Loucy (cell line): ENCODE data around the gene CABLES1.

Experiments
- H2AFZ ChIP-seq: fragments of 200-600 bp; sonication (generic); 2 replicates; pipeline ENCODE4 v1.6.0; 2016; ENCODE audit warnings: antibody characterized with exemption, mild to moderate bottlenecking, low read length, moderate library complexity
- H3F3A ChIP-seq: fragments of 200-600 bp; 2 replicates; pipeline ENCODE4 v1.6.0; 2016; ENCODE audit warnings: antibody characterized with exemption, low read depth, mild to moderate bottlenecking
- H3K27me3 ChIP-seq: fragments of 200-600 bp; sonication (generic); 2 replicates; pipeline ENCODE4 v1.6.1; 2014; ENCODE audit warnings: low read length, mild to moderate bottlenecking; ENCODE audit not compliant: insufficient read depth, poor library complexity, severe bottlenecking
- H3K36me3 ChIP-seq: fragments of 200-600 bp; sonication (generic); 2 replicates; pipeline ENCODE4 v1.6.1; 2016; ENCODE audit warnings: low read length; ENCODE audit not compliant: insufficient read depth
- H3K4me1 ChIP-seq: fragments of 200-600 bp; sonication (generic); 2 replicates; pipeline ENCODE4 v1.5.1; 2014; ENCODE audit warnings: low read length, mild to moderate bottlenecking; ENCODE audit not compliant: insufficient read depth, poor library complexity, severe bottlenecking
- H3K4me2 ChIP-seq: fragments of 200-600 bp; sonication (generic); 2 replicates; pipeline ENCODE4 v1.6.0; 2014; ENCODE audit warnings: antibody characterized with exemption, low read length, low read depth, mild to moderate bottlenecking; ENCODE audit not compliant: poor library complexity, severe bottlenecking
- H3K4me3 ChIP-seq: fragments of 200-600 bp; sonication (generic); 2 replicates; pipeline ENCODE4 v1.5.1; 2014; ENCODE audit warnings: low read length, mild to moderate bottlenecking, mixed read lengths; ENCODE audit not compliant: poor library complexity, severe bottlenecking
- H3K79me2 ChIP-seq: fragments of 200-600 bp; sonication (generic); 2 replicates; pipeline ENCODE4 v1.6.1; 2014; ENCODE audit warnings: low read length; ENCODE audit not compliant: insufficient read depth
- H3K9ac ChIP-seq: fragments of 200-600 bp; sonication (generic); 2 replicates; pipeline ENCODE4 v1.6.0; 2014; ENCODE audit warnings: mild to moderate bottlenecking, low read depth, low read length, moderate library complexity; ENCODE audit not compliant: poor library complexity, severe bottlenecking
- H3K9me2 ChIP-seq: fragments of 200-600 bp; sonication (generic); replicated peaks from 2 replicates; pipeline ENCODE4 v1.6.1; 2016; ENCODE audit warnings: low read depth, low read length, mixed read lengths
- H3K9me3 ChIP-seq: fragments of 200-600 bp; sonication (generic); 2 replicates; pipeline ENCODE4 v1.6.1; 2014; ENCODE audit warnings: mild to moderate bottlenecking, antibody characterized with exemption, low read length, low read depth; ENCODE audit not compliant: insufficient read depth
- H4K20me1 ChIP-seq: fragments of 200-600 bp; sonication (generic); 2 replicates; pipeline ENCODE4 v1.6.0; 2014; ENCODE audit warnings: antibody characterized with exemption, low read length, mild to moderate bottlenecking; ENCODE audit not compliant: insufficient read depth, poor library complexity, severe bottlenecking
- CTCF ChIP-seq: fragments of 200-600 bp; sonication (generic); conservative IDR thresholded peaks from 2 replicates; pipeline ENCODE4 v1.5.1; 2014; ENCODE audit warnings: mild to moderate bottlenecking, antibody characterized with exemption, low read length
- EZH2phosphoT487 ChIP-seq: fragments of 200-600 bp; IDR thresholded peaks from 2 replicates; pipeline ENCODE4 v1.6.1; 2018; ENCODE audit warnings: antibody characterized with exemption, mild to moderate bottlenecking, moderate library complexity, borderline replicate concordance

The CABLES1 gene

GRCh38 chr18:23200756-23201155, 65.5 kb downstream of the CABLES1 start:
- H4K20me1 ChIP-seq, result no peaks in the 10 kb centered on the region
- peaks cover 34% of the 10 kb centered on the region; the same call in 1 of the 2 replicates for H3K36me3 ChIP-seq
- H3F3A ChIP-seq, result no peaks in the 10 kb centered on the region
- no peak overlapping the region for H3K4me3 ChIP-seq
- no peaks in the 10 kb centered on the region for H3K27me3 ChIP-seq
- no peak overlapping the region for H3K9ac ChIP-seq
- no peaks in the 10 kb centered on the region for H3K9me2 ChIP-seq
- H2AFZ ChIP-seq, result no peak overlapping the region
- H3K4me1 ChIP-seq, result peaks cover 11% of the 10 kb centered on the region
- H3K79me2 ChIP-seq, result no peaks in the 10 kb centered on the region
- H3K9me3 ChIP-seq, result no peaks in the 10 kb centered on the region
- no peak overlapping the region for H3K4me2 ChIP-seq
- TF ChIP-seq EZH2phosphoT487, result no peak
- no peak for TF ChIP-seq CTCF

- peaks cover 30% of the 10 kb centered on the region; the same call in 1 of the 2 replicates for H3K36me3 ChIP-seq
- H3K4me1 ChIP-seq, result peaks cover 8% of the 10 kb centered on the region
- H3F3A ChIP-seq, result no peaks in the 10 kb centered on the region
- H2AFZ ChIP-seq, result no peak overlapping the region
- no peak overlapping the region for H3K4me2 ChIP-seq
- H3K9me3 ChIP-seq, result no peaks in the 10 kb centered on the region
- no peaks in the 10 kb centered on the region for H3K9me2 ChIP-seq
- no peak overlapping the region for H3K4me3 ChIP-seq
- H4K20me1 ChIP-seq, result no peaks in the 10 kb centered on the region
- no peak overlapping the region for H3K9ac ChIP-seq
- no peaks in the 10 kb centered on the region for H3K27me3 ChIP-seq
- TF ChIP-seq EZH2phosphoT487 (no peak), CTCF (no peak)
- no peaks in the 10 kb centered on the region for H3K79me2 ChIP-seq
These were observed 66.5 kb downstream of the CABLES1 start for GRCh38 chr18:23201741-23202140.

GRCh38 chr18:23203891-23204432, 68.7 kb downstream of the CABLES1 start:
- H3K36me3 ChIP-seq, result peaks cover 23% of the 10 kb centered on the region; the same call in 1 of the 2 replicates
- no peaks in the 10 kb centered on the region for H3K9me3 ChIP-seq
- no peak overlapping the region for H3K4me2 ChIP-seq
- H3K4me3 ChIP-seq, result no peak overlapping the region
- H3K27me3 ChIP-seq, result no peaks in the 10 kb centered on the region
- no peaks in the 10 kb centered on the region for H3F3A ChIP-seq
- H3K79me2 ChIP-seq, result no peaks in the 10 kb centered on the region
- no peaks in the 10 kb centered on the region for H4K20me1 ChIP-seq
- H2AFZ ChIP-seq, result no peak overlapping the region
- no peak for TF ChIP-seq CTCF
- TF ChIP-seq EZH2phosphoT487, result no peak
- no peak overlapping the region for H3K9ac ChIP-seq
- H3K4me1 ChIP-seq, result peaks cover 8% of the 10 kb centered on the region
- H3K9me2 ChIP-seq, result no peaks in the 10 kb centered on the region
